Keratinocyte (primary cell): ENCODE data around the gene CDC14A.
"Not testable (repeated sequence)": the region's sequence is repeated elsewhere in the genome, so short reads cannot be mapped to it uniquely, and the experiment has no call there.

Experiments used
- CTCF ChIP-seq, 3 experiments: IDR thresholded peaks in 1 of 3; conservative IDR thresholded peaks in 1 of 3; optimal IDR thresholded peaks in 1 of 3; 2 replicates in 2 of 3; 3 replicates in 1 of 3; pipeline versions ENCODE3 to v1.5.1; 2011; ENCODE audit warnings: low read length in 3 of 3, mild to moderate bottlenecking in 3 of 3, moderate library complexity in 2 of 3, control low read depth in 1 of 3, inconsistent platforms in 1 of 3; ENCODE audit not compliant: insufficient read depth in 2 of 3; ENCODE audit errors: extremely low read depth in 1 of 3
- EZH2 ChIP-seq: IDR thresholded peaks from one replicate; pipeline ENCODE4 v1.6.1; 2012; ENCODE audit warnings: inconsistent platforms, mild to moderate bottlenecking, low read length, moderate library complexity

- TF ChIP-seq CTCF (optimal IDR thresholded peaks at IDR 0.05 in 1 of 3, IDR thresholded peaks at IDR 0.05 in 1 of 3, conservative IDR thresholded peaks at IDR 0.05 in 1 of 3; ENCODE audit: extremely low read depth in 1 of 3, insufficient read depth in 2 of 3, low read length in 3 of 3); EZH2: not testable (repeated sequence)
Observed at GRCh38 chr1:100376890-100377289, 24.6 kb downstream of the CDC14A start.
